Activated B cell treated with CpG ODN at 0.5 μM for 24 hours (primary cell): Measurements from ENCODE around the gene ETV3. TPM values are rescaled to one million over a fixed set of nuclear protein-coding genes. Genes with fewer than 3 reads are reported as not detected.

Experiments used
- ATAC-seq: fragments of 200-7000 bp; cut with Tn5 transposase; one replicate; pipeline ENCODE4 v1.10.0; 2021; ENCODE audit warnings: low read depth, mild to moderate bottlenecking, moderate library complexity
- CTCF ChIA-PET: fragments of 350-600 bp; sonication (Branson Sonifier 250); formaldehyde crosslinking; loops from one replicate; lab custom pipeline; 2021; ENCODE audit warnings: antibody characterized with exemption; lab: Charles Lee
- POLR2A ChIA-PET: fragments of 350-600 bp; sonication (Branson Sonifier 250); formaldehyde crosslinking; loops from one replicate; lab custom pipeline; 2021; ENCODE audit warnings: antibody characterized with exemption; lab: Charles Lee
- DNase-seq: peaks from one replicate; pipeline ENCODE4 v3.0.0; 2022
- H3K27ac Mint-ChIP-seq: one replicate; pipeline ENCODE4 v1.8.0; 2020; ENCODE audit warnings: mixed read lengths
- H3K27me3 Mint-ChIP-seq: one replicate; pipeline ENCODE4 v1.8.0; 2021; ENCODE audit warnings: mixed read lengths
- H3K36me3 Mint-ChIP-seq: one replicate; pipeline ENCODE4 v1.8.0; 2021; ENCODE audit warnings: low read depth, mixed read lengths
- H3K4me1 Mint-ChIP-seq: one replicate; pipeline ENCODE4 v1.8.0; 2021; ENCODE audit warnings: mixed read lengths
- H3K4me3 Mint-ChIP-seq: one replicate; pipeline ENCODE4 v1.8.0; 2020; ENCODE audit warnings: mild to moderate bottlenecking, mixed read lengths
- H3K9me3 Mint-ChIP-seq: one replicate; pipeline ENCODE4 v1.8.0; 2020; ENCODE audit warnings: mixed read lengths
- CTCF ChIP-seq: fragments of 200-600 bp; IDR thresholded peaks from one replicate; pipeline ENCODE4 v1.8.0; 2022; ENCODE audit warnings: antibody characterized with exemption, mild to moderate bottlenecking
- intact Hi-C: fragments of 100-400 bp; cut with micrococcal nuclease; formaldehyde crosslinking; loops from one replicate; pipeline ENCODE4 v1.15.1; 2024
- total RNA-seq: library from RNA; stranded (reverse); gene quantifications from 2 replicates; pipeline ENCODE4 v1.2.3, GENCODE V29; 2022

ETV3 gene
- total RNA-seq, 1 donor from 2014 or later: 31.3 TPM

- TF ChIP-seq CTCF: no peak
- intact Hi-C loops: no loop called here
- Mint-ChIP-seq H3K27ac (no peak overlapping the region), H3K4me3 (no peak overlapping the region), H3K27me3 (peaks cover 20% of the 10 kb centered on the region), H3K9me3 (no peaks in the 10 kb centered on the region), H3K36me3 (no peaks in the 10 kb centered on the region), H3K4me1 (no peaks in the 10 kb centered on the region)
- CTCF ChIA-PET: interaction anchor here (1.4 to 1.8 kb wide), 2 partner anchors 8 to 75 kb away, joined by 4 to 10 read pairs; no protein-coding TSS in a partner anchor
- POLR2A ChIA-PET: interaction anchor here (0.7 kb wide), 1 partner anchor 438 kb away, joined by 3 read pairs; no protein-coding TSS in a partner anchor
- DNase-seq (no peak), ATAC-seq (no peak)
Measured at GRCh38 chr1:157081707-157082106, 56.5 kb downstream of the ETV3 start.

GRCh38 chr1:157080714-157081113, 57.5 kb downstream of the ETV3 start:
- no peak for DNase-seq
- TF ChIP-seq CTCF: no peak
- Mint-ChIP-seq H3K4me1 (no peaks in the 10 kb centered on the region), H3K27ac (no peak overlapping the region), H3K36me3 (no peaks in the 10 kb centered on the region), H3K27me3 (peaks cover 26% of the 10 kb centered on the region), H3K9me3 (no peaks in the 10 kb centered on the region), H3K4me3 (no peak overlapping the region)
- ChIA-PET CTCF (interaction anchor here (1.4 to 1.8 kb wide), 2 partner anchors 9 to 76 kb away, joined by 4 to 10 read pairs; no protein-coding TSS in a partner anchor), POLR2A (interaction anchor here (0.7 kb wide), 1 partner anchor 437 kb away, joined by 3 read pairs; no protein-coding TSS in a partner anchor)
- ATAC-seq: no peak
- intact Hi-C loops: no loop called here

- CTCF ChIA-PET: no interaction called here
Measured at GRCh38 chr1:157077394-157077793, 60.8 kb downstream of the ETV3 start.

GRCh38 chr1:157073944-157074685, 64.1 kb downstream of the ETV3 start:
- CTCF ChIA-PET: interaction anchor here (0.8 to 1.5 kb wide), 3 partner anchors 16 to 82 kb away, joined by 3 to 5 read pairs (median 3); no protein-coding TSS in a partner anchor
- no peak for ATAC-seq
- no peaks in the 10 kb centered on the region for H3K36me3 Mint-ChIP-seq
- no peaks in the 10 kb centered on the region for H3K4me1 Mint-ChIP-seq
- TF ChIP-seq CTCF: no peak
- POLR2A ChIA-PET: no interaction called here
- H3K27ac Mint-ChIP-seq: no peak overlapping the region
- no peak for DNase-seq
- H3K9me3 Mint-ChIP-seq: no peaks in the 10 kb centered on the region
- H3K27me3 Mint-ChIP-seq: peaks cover 29% of the 10 kb centered on the region
- no peak overlapping the region for H3K4me3 Mint-ChIP-seq
- intact Hi-C loops: no loop called here

More at GRCh38 chr1:157077394-157077793, 60.8 kb downstream of the ETV3 start:
- intact Hi-C loops: no loop called here
- no peaks in the 10 kb centered on the region for H3K4me1 Mint-ChIP-seq
- no peak for ATAC-seq
- no peak overlapping the region for H3K27ac Mint-ChIP-seq
- H3K27me3 Mint-ChIP-seq: peaks cover 35% of the 10 kb centered on the region
- no peak overlapping the region for H3K4me3 Mint-ChIP-seq
- no peaks in the 10 kb centered on the region for H3K9me3 Mint-ChIP-seq
- no peaks in the 10 kb centered on the region for H3K36me3 Mint-ChIP-seq
- DNase-seq: no peak
- POLR2A ChIA-PET: no interaction called here
- no peak for TF ChIP-seq CTCF

Other genes starting within 250 kb of the ETV3 start
- gene PEAR1, start 244.7 kb downstream of the ETV3 start, total RNA-seq: not detected in 2 replicates
- not detected in 2 replicates for gene LRRC71, start 217.8 kb downstream of the ETV3 start, total RNA-seq
- gene ARHGEF11, start 92.7 kb downstream of the ETV3 start, total RNA-seq: 0.95 and 1.8 TPM in 2 replicates
- 0.29 TPM in 1 of 2 replicates, not detected in the other for gene ETV3L, start 38.6 kb downstream of the ETV3 start, total RNA-seq